Psoas muscle (tissue), 8 donors: ENCODE measurements around the gene ADGRD1. TPM values are rescaled to one million over a fixed set of nuclear protein-coding genes. Genes with fewer than 3 reads are reported as not detected.
A peak's percentile ranks its signal among the peaks of the same experiment; 100 is the strongest.

Experiments used
- ATAC-seq, 4 donors: fragments of 200-7000 bp; cut with Tn5 transposase; one replicate each; pipeline ENCODE4 v1.9.1; 2020; ENCODE audit warnings: moderate library complexity in 3 of 4, mild to moderate bottlenecking in 2 of 4
- DNase-seq, 2 donors: peaks; one replicate each; pipeline ENCODE4 v3.0.0-alpha.2; 2020
- H3K27ac ChIP-seq: fragments of 200-600 bp; one replicate; pipeline ENCODE4 v1.8.0; 2022
- H3K27me3 ChIP-seq, 3 donors: fragments of 200-600 bp in 1 of 3; one replicate each; pipeline versions ENCODE4 v1.6.1 to v1.8.0; 2013 to 2022; ENCODE audit warnings: low read length in 2 of 3, mild to moderate bottlenecking in 2 of 3, moderate library complexity in 1 of 3; ENCODE audit not compliant: insufficient read depth in 3 of 3
- H3K36me3 ChIP-seq, 2 donors: fragments of 200-600 bp in 1 of 2; one replicate each; pipeline versions ENCODE4 v1.6.1 to v1.8.0; 2013 to 2022; ENCODE audit warnings: low read depth in 1 of 2, mild to moderate bottlenecking in 1 of 2, moderate library complexity in 1 of 2; ENCODE audit not compliant: insufficient read depth in 1 of 2
- H3K4me1 ChIP-seq: fragments of 200-600 bp; one replicate; pipeline ENCODE4 v1.8.0; 2022
- H3K4me3 ChIP-seq: fragments of 200-600 bp; one replicate; pipeline ENCODE4 v1.8.0; 2022; ENCODE audit warnings: mild to moderate bottlenecking
- H3K9me3 ChIP-seq: fragments of 200-600 bp; one replicate; pipeline ENCODE4 v1.8.0; 2022
- CTCF ChIP-seq: fragments of 200-600 bp; IDR thresholded peaks from one replicate; pipeline ENCODE4 v1.8.0; 2022; ENCODE audit warnings: antibody characterized with exemption
- WGBS, 3 donors: extraction: QIAGEN DNeasy Blood & Tissue Kit; methylation state at CpG; one replicate each; pipeline versions ENCODE4 v1.1.6 to v1.1.7; 2013; 5-methylcytosine and 5-hydroxymethylcytosine counted together
- intact Hi-C, 2 donors: fragments of 100-400 bp; cut with DNase I; formaldehyde crosslinking; loops; one replicate each; pipeline versions ENCODE4 v1.11.0 to v1.14.2; 2022
- polyA plus RNA-seq, 3 donors: library from polyadenylated mRNA; stranded (reverse); fragments of 200-250 nt; gene quantifications; one replicate each; pipeline ENCODE4 v1.2.3, GENCODE V29; 2013
- total RNA-seq, 4 donors: library from RNA; stranded (reverse); fragmentation: NEBNext Ultra II Directional in 2 of 4; extraction: Animal tissue kit (Norgen Biotek cat#: 25700) in 2 of 4; gene quantifications; one replicate each; pipeline versions ENCODE4 v1.2.1 to v1.2.4, GENCODE V29; 2021 to 2023
- donor health status: healthy with polysubstance abuse.
- donor health status: DM: no; HTN: no; CAD: no; lungs with moderate emphysema.
- donor health status: Bipolar disorder and iron deficiency.
- donor health status: healthy.
- donor health status: DM: yes; HTN: yes; CAD: no.
- donor health status: DM: no; HTN: no; CAD: no.
- donor health status: DM: no; HTN: no; CAD: no.
- donor health status: DM: yes; HTN: yes; CAD: no.

ADGRD1 gene
- total and polyA plus RNA-seq, 7 donors, result 2.1 to 11.6 (median 3.6) TPM

- DNase-seq, result no peak
- H3K27ac ChIP-seq, result no peak overlapping the region
- H3K4me3 ChIP-seq, result no peak overlapping the region
- WGBS, 3 donors, result 66 to 76% (median 67%) methylated on average over 15 of the region's 15 CpGs
- peaks cover 0 to 1% (median 0%) of the 10 kb centered on the region in 3 donors for H3K27me3 ChIP-seq
- peak in 1 of 4 donors; percentile 30 for ATAC-seq
- H3K36me3 ChIP-seq, result no peaks in the 10 kb centered on the region
- H3K4me1 ChIP-seq, result no peaks in the 10 kb centered on the region
- no peak for TF ChIP-seq CTCF
- intact Hi-C loops, result no loop called here
- no peaks in the 10 kb centered on the region for H3K9me3 ChIP-seq
Observed at GRCh38 chr12:131034631-131035244, 81.0 kb downstream of the ADGRD1 start.

GRCh38 chr12:131035245-131035681, 81.6 kb downstream of the ADGRD1 start:
- no peak for TF ChIP-seq CTCF
- Histone ChIP-seq H3K27me3 (peaks cover 0 to 1% (median 0%) of the 10 kb centered on the region in 3 donors), H3K4me1 (no peaks in the 10 kb centered on the region), H3K36me3 (no peaks in the 10 kb centered on the region), H3K9me3 (no peaks in the 10 kb centered on the region), H3K4me3 (no peak overlapping the region), H3K27ac (no peak overlapping the region)
- WGBS, 3 donors, result 39 to 56% (median 50%) methylated on average over 18 of the region's 18 CpGs
- ATAC-seq (no peak), DNase-seq (no peak)
- intact Hi-C loops, result no loop called here

- Histone ChIP-seq H3K36me3 (no peaks in the 10 kb centered on the region), H3K4me3 (no peak overlapping the region), H3K27me3 (peaks cover 0 to 6% (median 0%) of the 10 kb centered on the region in 3 donors), H3K4me1 (no peaks in the 10 kb centered on the region), H3K9me3 (no peaks in the 10 kb centered on the region), H3K27ac (no peak overlapping the region)
- no peak for DNase-seq
- intact Hi-C loops, result no loop called here
- TF ChIP-seq CTCF, result no peak
- ATAC-seq, result no peak
- WGBS, 3 donors, result 93 to 97% (median 96%) methylated on average over 11 of the region's 11 CpGs
Observed at GRCh38 chr12:131038159-131038558, 84.5 kb downstream of the ADGRD1 start.

- Histone ChIP-seq H3K4me1 (no peaks in the 10 kb centered on the region), H3K36me3 (no peaks in the 10 kb centered on the region), H3K27ac (no peak overlapping the region), H3K4me3 (no peak overlapping the region), H3K27me3 (peaks cover 0 to 6% (median 0%) of the 10 kb centered on the region in 3 donors), H3K9me3 (no peaks in the 10 kb centered on the region)
- ATAC-seq (no peak), DNase-seq (peak in 1 of 2 donors; percentile 40)
- 70 to 77% (median 75%) methylated on average over 35 of the region's 35 CpGs for WGBS, 3 donors
- TF ChIP-seq CTCF, result no peak
- intact Hi-C loops, result no loop called here
Observed at GRCh38 chr12:131038961-131039950, 85.5 kb downstream of the ADGRD1 start.
